ENCODE measurements around the gene COL25A1.

The COL25A1 gene

DNA sequence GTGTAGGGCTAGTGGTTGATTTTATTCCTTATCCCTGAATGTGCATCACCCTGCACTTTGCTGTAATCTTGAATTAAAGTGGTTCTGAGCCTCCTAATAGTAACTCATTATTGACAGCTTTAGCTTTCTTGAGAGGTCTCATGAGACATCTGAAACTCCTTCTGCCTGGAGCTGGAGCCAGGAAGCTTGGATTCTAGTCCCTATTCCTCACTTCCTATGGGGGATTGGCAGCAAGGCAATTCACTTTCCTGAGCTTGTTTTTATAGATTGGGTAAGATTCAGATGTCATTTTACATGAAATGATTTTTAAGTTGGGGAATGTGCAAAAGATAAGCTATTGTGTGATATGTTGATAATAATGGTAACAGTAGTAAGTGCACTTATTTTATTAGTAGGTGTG is 522.5 kb downstream of the COL25A1 start:
- TF ChIP-seq ARNT (IDR thresholded peaks at IDR 0.05) (no peak), FOXK2 (IDR thresholded peaks at IDR 0.05) (no peak), L3MBTL2 (conservative IDR thresholded peaks at IDR 0.05) (no peak), FOXA1 (IDR thresholded peaks at IDR 0.05) (no peak), SP1 (IDR thresholded peaks at IDR 0.05) (no peak), SUZ12 (IDR thresholded peaks at IDR 0.05) (no peak), ELF4 (IDR thresholded peaks at IDR 0.05) (no peak), ZNF384 (IDR thresholded peaks at IDR 0.05) (no peak), LEF1 (IDR thresholded peaks at IDR 0.05; ENCODE audit: borderline replicate concordance) (no peak)
- CTCF ChIA-PET, result no interaction called here
- POLR2A ChIA-PET, result no interaction called here
- DNase-seq (ENCODE audit: extremely low spot score), result no peak

GRCh38 chr4:108777388-108777787 is 525.1 kb downstream of the COL25A1 start:
- ChIA-PET POLR2A (no interaction called here), CTCF (no interaction called here)
- no peak for DNase-seq (ENCODE audit: extremely low spot score)
- no peak for TF ChIP-seq FOXM1 (IDR thresholded peaks at IDR 0.05; ENCODE audit: borderline replicate concordance)
- no peak for TF ChIP-seq BHLHE40 (IDR thresholded peaks at IDR 0.05; ENCODE audit: borderline replicate concordance)
- TF ChIP-seq SP1 (IDR thresholded peaks at IDR 0.05), result no peak
- TF ChIP-seq ARNT (IDR thresholded peaks at IDR 0.05), result no peak
- TF ChIP-seq TARDBP (IDR thresholded peaks at IDR 0.05), result no peak

- no peak for TF ChIP-seq CTBP1 (IDR thresholded peaks at IDR 0.05; ENCODE audit: borderline replicate concordance)
- no peak for TF ChIP-seq HDGF (IDR thresholded peaks at IDR 0.05; ENCODE audit: borderline replicate concordance)
- TF ChIP-seq LEF1 (IDR thresholded peaks at IDR 0.05; ENCODE audit: borderline replicate concordance), result no peak
- TF ChIP-seq ARNT (IDR thresholded peaks at IDR 0.05), result no peak
- no peak for TF ChIP-seq L3MBTL2 (conservative IDR thresholded peaks at IDR 0.05)
- no peak for TF ChIP-seq BHLHE40 (IDR thresholded peaks at IDR 0.05; ENCODE audit: borderline replicate concordance)
- TF ChIP-seq ELF4 (IDR thresholded peaks at IDR 0.05), result no peak
- no peak for TF ChIP-seq ZNF384 (IDR thresholded peaks at IDR 0.05)
- no peak for TF ChIP-seq FOXA1 (IDR thresholded peaks at IDR 0.05)
- TF ChIP-seq TARDBP (IDR thresholded peaks at IDR 0.05), result no peak
- TF ChIP-seq FOXM1 (IDR thresholded peaks at IDR 0.05; ENCODE audit: borderline replicate concordance), result no peak
- no peak for TF ChIP-seq NFRKB (IDR thresholded peaks at IDR 0.05)
- TF ChIP-seq, protein P1, sequence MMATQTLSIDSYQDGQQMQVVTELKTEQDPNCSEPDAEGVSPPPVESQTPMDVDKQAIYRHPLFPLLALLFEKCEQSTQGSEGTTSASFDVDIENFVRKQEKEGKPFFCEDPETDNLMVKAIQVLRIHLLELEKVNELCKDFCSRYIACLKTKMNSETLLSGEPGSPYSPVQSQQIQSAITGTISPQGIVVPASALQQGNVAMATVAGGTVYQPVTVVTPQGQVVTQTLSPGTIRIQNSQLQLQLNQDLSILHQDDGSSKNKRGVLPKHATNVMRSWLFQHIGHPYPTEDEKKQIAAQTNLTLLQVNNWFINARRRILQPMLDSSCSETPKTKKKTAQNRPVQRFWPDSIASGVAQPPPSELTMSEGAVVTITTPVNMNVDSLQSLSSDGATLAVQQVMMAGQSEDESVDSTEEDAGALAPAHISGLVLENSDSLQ (IDR thresholded peaks at IDR 0.05), result no peak
- TF ChIP-seq SP1 (IDR thresholded peaks at IDR 0.05), result no peak
- no peak for TF ChIP-seq SUZ12 (IDR thresholded peaks at IDR 0.05)
- TF ChIP-seq FOXK2 (IDR thresholded peaks at IDR 0.05), result no peak
- no peak for DNase-seq (ENCODE audit: extremely low spot score)
- ChIA-PET POLR2A (no interaction called here), CTCF (no interaction called here)
Observed at GRCh38 chr4:108775921-108776320, 526.5 kb downstream of the COL25A1 start.

GRCh38 chr4:108774809-108775530 is 527.5 kb downstream of the COL25A1 start:
- no peak for DNase-seq (ENCODE audit: extremely low spot score)
- CTCF ChIA-PET, result no interaction called here
- TF ChIP-seq TARDBP (IDR thresholded peaks at IDR 0.05) (no peak), HDGF (IDR thresholded peaks at IDR 0.05; ENCODE audit: borderline replicate concordance) (no peak), FOXK2 (IDR thresholded peaks at IDR 0.05) (no peak), NFRKB (IDR thresholded peaks at IDR 0.05) (no peak), FOXA1 (IDR thresholded peaks at IDR 0.05) (no peak), ELF4 (IDR thresholded peaks at IDR 0.05) (no peak), LEF1 (IDR thresholded peaks at IDR 0.05; ENCODE audit: borderline replicate concordance) (no peak), L3MBTL2 (conservative IDR thresholded peaks at IDR 0.05) (no peak), ARNT (IDR thresholded peaks at IDR 0.05) (no peak), CTBP1 (IDR thresholded peaks at IDR 0.05; ENCODE audit: borderline replicate concordance) (no peak)
- TF ChIP-seq, protein P1 (IDR thresholded peaks at IDR 0.05), result no peak
- POLR2A ChIA-PET, result no interaction called here

DNA sequence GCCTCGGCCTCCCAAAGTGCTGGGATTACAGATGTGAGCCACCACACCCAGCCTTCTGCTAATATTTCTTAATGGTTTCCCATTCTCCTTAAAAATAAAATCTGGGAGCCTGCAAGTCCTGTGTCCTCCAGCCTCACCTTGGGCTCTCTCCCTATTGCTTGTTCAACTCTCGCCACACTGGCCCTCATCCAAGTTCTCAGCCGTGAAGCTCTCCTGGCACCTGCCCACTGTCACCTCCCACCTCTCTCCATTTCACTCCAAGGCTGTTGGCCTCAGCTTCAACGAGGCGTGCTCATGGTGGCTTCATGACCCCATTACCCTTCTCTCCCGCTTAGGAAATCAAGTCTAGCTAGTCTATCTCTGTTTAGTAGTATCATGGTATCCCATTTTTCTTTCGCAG is 530.1 kb downstream of the COL25A1 start:
- no peak for TF ChIP-seq SUZ12 (IDR thresholded peaks at IDR 0.05)
- DNase-seq (ENCODE audit: extremely low spot score), result no peak
- CTCF ChIA-PET, result no interaction called here
- POLR2A ChIA-PET, result no interaction called here

DNA sequence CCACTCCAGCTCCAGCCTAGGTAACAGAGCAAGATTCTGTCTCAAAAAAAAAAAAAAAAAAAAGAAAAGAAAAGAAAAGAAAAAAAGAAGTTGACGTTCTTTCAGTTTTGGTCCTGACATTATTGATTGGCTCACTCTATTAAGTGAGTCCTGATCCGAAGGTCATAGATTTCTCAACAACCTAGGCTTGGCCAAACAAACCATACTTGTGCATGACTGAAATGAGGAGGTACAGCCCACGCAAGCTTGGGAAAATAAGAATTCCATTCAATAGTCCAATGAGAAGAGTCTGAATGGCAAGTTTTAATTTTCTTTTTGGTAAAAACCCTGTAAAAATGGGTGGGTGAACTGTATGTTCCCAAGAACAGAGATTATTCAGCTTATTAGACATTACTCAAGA is 536.4 kb downstream of the COL25A1 start:
- DNase-seq (ENCODE audit: extremely low spot score), result no peak
- TF ChIP-seq ARNT (IDR thresholded peaks at IDR 0.05) (no peak), FOXK2 (IDR thresholded peaks at IDR 0.05) (no peak), LEF1 (IDR thresholded peaks at IDR 0.05; ENCODE audit: borderline replicate concordance) (no peak), HDGF (IDR thresholded peaks at IDR 0.05; ENCODE audit: borderline replicate concordance) (no peak), ZNF384 (IDR thresholded peaks at IDR 0.05) (no peak), NFRKB (IDR thresholded peaks at IDR 0.05) (no peak), BHLHE40 (IDR thresholded peaks at IDR 0.05; ENCODE audit: borderline replicate concordance) (no peak), FOXM1 (IDR thresholded peaks at IDR 0.05; ENCODE audit: borderline replicate concordance) (no peak), L3MBTL2 (conservative IDR thresholded peaks at IDR 0.05) (no peak), FOXA1 (IDR thresholded peaks at IDR 0.05) (no peak), TARDBP (IDR thresholded peaks at IDR 0.05) (no peak), SUZ12 (IDR thresholded peaks at IDR 0.05) (no peak), ELF4 (IDR thresholded peaks at IDR 0.05) (no peak), CTBP1 (IDR thresholded peaks at IDR 0.05; ENCODE audit: borderline replicate concordance) (no peak), SP1 (IDR thresholded peaks at IDR 0.05) (no peak)
- TF ChIP-seq, protein P1 (IDR thresholded peaks at IDR 0.05), result no peak
- POLR2A ChIA-PET, result no interaction called here
- CTCF ChIA-PET, result no interaction called here
